Omental fat pad (tissue), 4 donors: ENCODE measurements around the gene CCDC154. TPM values are rescaled to one million over a fixed set of nuclear protein-coding genes. Genes with fewer than 3 reads are reported as not detected.
"Not testable (repeated sequence)": the region's sequence is repeated elsewhere in the genome, so short reads cannot be mapped to it uniquely, and the experiment has no call there.

Experiments
- ATAC-seq: fragments of 150-250 bp; one replicate; pipeline ENCODE4 v1.9.1; 2016; ENCODE audit warnings: mild to moderate bottlenecking, moderate library complexity; ENCODE audit not compliant: low FRiP score
- DNase-seq: peaks from one replicate; pipeline ENCODE4 v3.0.0-alpha.2; 2019; ENCODE audit warnings: low spot score
- CTCF ChIP-seq, 3 donors: fragments of 450-650 bp; IDR thresholded peaks; one replicate each; pipeline ENCODE4 v1.5.1; 2016 to 2017; ENCODE audit warnings: antibody characterized with exemption in 3 of 3, mild to moderate bottlenecking in 3 of 3, moderate library complexity in 2 of 3
- total RNA-seq, 4 donors: library from RNA; depleted of rRNA; stranded (reverse); fragments of >200 nt; gene quantifications; one replicate each; pipeline ENCODE4 v1.1.0, GENCODE V29; 2016

CCDC154 gene
- total RNA-seq, 4 donors from 2014 or later, result 0.19 to 5.7 (median 0.37) TPM

GRCh38 chr16:1488619-1489018 is 44.3 kb upstream of the CCDC154 start, which contains the start of gene PTX4:
Gene PTX4 (minus strand): TSS chr16:1488944. CDS start chr16:1488909, 35 bp downstream.
- no peak for TF ChIP-seq CTCF (IDR thresholded peaks at IDR 0.05)
- DNase-seq (no peak), ATAC-seq (no peak)

- no peak for TF ChIP-seq CTCF (IDR thresholded peaks at IDR 0.05)
- DNase-seq, result no peak
- no peak for ATAC-seq
Measured at GRCh38 chr16:1488054-1488601, 43.8 kb upstream of the CCDC154 start.

- no peak for ATAC-seq
- no peak for TF ChIP-seq CTCF (IDR thresholded peaks at IDR 0.05)
- no peak for DNase-seq
Measured at GRCh38 chr16:1487395-1488053, 43.2 kb upstream of the CCDC154 start.

DNA sequence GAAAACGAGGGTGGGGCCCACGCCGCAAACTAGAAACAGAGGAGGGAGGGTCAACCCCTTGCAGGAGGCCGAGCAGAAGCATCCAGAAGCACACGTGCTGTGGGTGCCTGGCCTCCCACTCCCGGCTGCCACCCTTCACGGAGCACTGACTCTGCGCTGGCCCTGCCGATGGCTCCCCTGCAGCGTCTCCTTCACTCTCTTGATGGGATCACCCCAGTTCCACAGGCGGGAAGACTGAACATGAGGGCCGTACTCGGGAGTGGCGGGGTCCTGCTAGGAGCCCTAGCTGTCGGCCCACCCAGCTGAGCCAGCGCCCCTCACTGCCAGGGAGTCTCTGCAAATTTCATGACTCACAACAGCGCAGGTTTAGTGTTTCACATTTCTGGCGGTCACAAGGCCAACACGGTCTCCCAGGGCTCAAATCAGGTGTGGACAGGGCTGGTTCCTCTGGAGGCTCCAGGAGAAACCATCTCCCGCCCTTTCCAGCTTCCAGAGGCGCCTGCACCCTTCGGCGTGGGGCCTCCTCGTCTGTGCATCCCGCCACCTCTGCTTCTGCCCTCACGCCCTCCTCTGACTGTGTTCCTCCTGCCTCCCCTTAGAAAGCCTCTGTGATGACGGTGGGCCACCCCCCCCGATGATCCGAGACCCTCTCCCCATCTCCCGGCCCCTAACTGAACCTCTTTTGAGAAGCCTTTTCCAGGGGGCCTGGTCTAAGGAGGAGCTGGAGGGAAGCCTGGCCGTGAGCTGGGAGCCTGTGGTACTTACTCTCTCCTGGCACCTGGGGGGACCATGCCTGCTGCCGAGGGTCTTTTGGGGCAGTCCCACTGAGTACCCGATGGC is 42.4 kb upstream of the CCDC154 start:
- TF ChIP-seq CTCF (IDR thresholded peaks at IDR 0.05), result no peak
- ATAC-seq (no peak), DNase-seq (no peak)

DNA sequence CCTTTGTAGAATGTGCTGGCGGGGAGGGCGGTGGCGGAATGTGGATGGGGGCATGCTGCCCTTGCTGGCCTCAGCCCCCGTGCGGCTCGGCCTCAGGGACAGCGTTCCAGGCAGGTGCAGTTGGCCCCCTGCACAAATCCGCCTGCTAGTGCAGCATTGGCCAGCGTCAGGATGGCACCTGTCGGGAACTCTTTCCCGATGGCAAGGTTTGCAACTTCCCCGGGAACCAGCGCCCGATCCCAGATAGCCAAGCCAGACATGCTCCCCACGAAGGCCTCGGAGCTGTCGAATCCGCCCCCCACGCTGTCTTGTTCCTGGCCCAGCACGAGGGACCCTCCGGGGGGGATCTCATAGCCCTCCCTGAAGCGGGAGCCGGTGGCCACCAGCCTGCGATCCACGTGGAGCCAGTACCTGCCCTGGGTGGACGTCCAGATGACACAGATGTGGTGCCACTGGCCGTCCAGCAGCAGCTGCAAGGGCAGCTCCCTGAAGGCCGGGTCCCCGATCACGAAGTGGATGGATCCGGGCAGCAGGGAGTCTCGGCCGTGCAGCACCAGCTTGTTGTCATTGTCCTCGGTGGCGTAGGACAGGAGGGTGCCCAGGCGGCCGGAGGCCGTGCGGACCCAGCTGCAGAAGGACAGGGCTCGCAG is 41.6 kb upstream of the CCDC154 start:
- DNase-seq (no peak), ATAC-seq (no peak)
- no peak for TF ChIP-seq CTCF (IDR thresholded peaks at IDR 0.05)

- ATAC-seq (no peak), DNase-seq (no peak)
- TF ChIP-seq CTCF (IDR thresholded peaks at IDR 0.05), result no peak
Measured at GRCh38 chr16:1481906-1482835, 37.8 kb upstream of the CCDC154 start.

DNA sequence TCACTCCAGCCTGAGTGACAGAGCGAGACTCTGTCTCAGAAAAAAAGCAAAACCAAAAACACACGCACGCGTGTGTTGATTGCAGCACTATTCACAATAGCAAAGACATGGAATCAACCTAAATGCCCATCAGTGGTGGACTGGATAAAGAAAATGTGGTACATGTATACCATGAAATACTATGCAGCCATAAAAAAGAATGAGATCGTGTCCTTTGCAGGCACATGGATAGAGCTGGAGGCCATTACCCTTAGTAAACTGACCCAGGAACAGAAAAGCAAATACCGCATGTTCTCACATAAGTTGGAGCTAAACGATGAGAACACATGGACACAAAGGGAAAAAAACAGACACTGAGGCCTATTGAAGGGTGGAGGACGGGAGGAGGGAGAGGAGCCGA is 34.6 kb upstream of the CCDC154 start:
- ATAC-seq, DNase-seq: not testable (repeated sequence)
